ENCODE measurements around the gene GAREM1.
"Not testable (repeated sequence)": the region's sequence is repeated elsewhere in the genome, so short reads cannot be mapped to it uniquely, and the experiment has no call there.

The GAREM1 gene

DNA sequence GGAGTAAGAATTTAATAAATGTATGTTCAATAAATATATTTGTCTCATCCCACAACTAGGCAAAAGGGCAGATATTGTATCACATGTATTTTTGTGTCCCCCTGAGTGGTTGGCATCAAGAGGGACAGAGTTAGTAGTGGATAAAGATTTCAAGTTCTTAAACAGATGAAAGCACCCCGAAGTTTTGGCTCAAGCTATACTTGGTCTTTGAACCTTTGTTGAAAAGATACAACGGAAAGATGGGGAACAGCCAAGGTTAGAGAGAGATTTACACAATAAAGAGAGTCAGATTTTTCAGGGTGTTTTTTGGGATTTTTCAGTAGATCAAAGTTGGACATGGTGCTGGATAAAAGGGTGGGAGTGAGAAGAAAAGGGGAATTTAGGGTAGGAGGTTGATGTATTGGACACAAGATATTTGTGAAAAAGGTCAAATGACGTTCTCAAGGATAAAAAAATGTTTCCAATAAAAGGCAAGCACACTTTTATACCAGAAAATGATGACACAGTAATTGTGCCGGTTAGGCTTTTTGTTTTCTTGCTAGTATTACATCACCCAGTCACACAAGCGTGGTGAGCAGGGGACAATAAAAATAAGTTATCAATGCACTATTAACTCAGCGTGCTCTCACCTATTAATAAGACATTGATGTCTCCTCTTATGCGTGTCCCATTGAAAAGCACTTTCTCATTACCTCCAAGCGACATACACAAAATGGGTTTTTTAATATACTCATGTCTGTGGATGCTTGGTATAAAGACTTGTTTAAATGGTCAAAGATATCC is 221.3 kb downstream of the GAREM1 start:
- DNase-seq: no peak

DNA sequence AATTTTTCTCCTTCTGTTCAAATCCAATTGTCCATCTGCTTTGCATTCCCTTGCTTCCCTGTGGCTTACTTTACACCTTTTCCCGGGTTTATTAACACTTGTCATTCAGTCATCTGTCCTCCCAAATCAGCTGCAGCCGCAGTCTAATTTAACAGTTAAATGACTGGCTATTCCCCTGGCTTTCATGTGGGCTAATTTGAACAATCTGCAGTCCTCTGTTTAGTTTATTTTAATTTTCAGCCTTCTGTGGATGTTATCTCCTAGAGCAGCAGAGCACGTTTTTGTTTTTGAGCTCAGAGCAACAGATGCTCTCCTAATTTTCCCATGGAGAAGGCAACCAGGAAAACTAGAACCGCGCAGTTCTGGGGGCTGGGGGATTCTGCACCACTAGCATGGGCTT is 225.8 kb downstream of the GAREM1 start:
- no peak for DNase-seq

DNA sequence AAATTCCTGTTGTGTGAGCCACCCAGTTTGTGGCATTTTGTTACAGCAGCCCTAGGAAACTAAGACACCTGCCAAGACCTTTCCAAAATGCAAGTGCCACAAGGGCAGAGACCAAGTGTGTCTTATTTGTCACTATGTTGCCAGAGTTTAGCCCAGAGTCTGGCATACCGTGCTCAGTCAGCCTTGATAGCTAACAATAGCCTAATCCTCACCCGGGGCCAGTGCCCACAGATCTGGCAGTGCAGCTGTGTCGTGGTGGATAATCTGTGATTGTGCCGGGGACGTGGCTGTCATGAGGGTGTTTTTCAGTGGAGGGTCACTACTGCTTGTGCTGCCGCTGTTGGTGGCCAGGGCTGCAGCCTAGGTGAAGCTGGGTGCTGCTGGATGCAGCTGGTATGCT is 227.3 kb downstream of the GAREM1 start:
- DNase-seq: no peak

DNA sequence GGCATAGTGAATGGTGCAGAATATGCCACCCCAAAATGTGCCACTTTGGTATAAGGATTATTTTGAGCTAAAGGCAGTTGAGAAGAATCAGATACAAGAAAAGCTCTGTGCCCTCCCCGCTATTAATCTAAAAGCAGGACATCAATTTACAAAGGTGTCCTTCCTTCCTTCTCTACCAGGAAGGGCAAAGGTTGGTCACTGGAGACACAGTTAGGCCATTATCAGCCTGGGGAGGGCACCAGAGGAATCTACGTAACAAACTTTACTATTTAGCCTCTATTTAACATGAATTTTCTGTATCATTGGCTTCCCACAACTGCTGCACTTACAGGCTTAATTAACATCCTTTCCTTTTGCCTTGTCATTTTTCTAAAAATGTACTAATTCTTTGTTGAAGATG is 228.3 kb downstream of the GAREM1 start:
- no peak for DNase-seq

DNA sequence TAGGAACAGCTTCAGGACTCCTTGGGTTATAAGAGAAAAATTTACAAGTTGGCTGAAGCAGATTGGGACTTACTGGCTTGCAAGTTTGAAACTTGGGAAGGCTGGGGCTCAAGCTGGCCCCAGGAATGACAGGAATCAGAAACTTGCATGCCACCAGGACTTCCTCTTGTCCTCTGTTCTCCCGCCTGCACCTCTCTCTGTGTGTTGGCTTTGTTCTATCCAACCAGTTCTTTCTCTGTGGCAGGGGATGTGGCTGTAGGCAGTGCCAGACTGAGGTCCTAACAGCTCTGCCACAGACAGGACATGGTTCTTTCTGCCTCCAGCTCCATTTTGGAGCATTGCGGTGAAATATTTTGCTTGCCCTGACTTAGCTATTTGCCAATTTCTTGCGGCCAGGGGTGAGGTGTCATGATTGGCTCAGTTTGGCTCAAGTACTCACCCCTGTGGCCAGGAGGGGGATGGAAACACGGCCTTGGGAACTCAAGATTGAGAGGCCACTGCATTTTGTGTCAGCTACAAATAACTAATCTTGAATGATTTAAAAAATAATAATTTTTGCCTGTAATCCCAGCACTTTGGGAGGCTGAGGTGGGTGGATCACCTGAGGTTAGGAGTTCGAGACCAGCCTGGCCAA is 231.9 kb downstream of the GAREM1 start:
- no peak for DNase-seq

DNA sequence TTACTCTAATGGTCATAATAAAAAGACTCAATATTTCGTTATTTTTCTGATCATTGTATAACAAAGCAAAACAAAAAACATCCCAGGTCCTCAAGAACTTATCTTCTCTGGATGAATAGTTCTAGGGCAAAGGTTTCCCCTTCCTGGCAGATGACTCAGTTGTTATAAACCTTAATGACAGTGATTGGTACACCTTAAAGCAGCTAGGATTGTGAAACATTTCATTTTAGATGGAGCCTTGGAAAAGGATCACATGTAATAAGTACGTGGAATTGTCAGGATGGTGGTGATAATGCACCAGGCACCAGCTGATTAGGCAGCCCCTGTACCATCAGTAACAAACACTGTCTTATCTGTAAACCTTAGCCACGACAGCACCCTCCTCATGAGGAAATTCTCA is 233.6 kb downstream of the GAREM1 start:
- DNase-seq: no peak

DNA sequence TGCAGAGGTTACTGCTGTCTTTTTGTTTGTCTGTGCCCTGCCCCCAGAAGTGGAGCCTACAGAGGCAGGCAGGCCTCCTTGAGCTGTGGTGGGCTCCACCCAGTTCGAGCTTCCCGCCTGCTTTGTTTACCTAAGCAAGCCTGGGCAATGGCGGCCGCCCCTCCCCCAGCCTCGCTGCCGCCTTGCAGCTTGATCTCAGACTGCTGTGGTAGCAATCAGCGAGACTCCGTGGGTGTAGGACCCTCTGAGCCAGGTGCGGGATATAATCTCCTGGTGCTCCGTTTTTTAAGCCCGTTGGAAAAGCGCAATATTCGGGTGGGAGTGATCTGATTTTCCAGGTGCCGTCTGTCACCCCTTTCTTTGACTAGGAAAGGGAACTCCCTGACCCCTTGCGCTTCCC is 237.3 kb downstream of the GAREM1 start:
- not testable (repeated sequence) for DNase-seq

DNA sequence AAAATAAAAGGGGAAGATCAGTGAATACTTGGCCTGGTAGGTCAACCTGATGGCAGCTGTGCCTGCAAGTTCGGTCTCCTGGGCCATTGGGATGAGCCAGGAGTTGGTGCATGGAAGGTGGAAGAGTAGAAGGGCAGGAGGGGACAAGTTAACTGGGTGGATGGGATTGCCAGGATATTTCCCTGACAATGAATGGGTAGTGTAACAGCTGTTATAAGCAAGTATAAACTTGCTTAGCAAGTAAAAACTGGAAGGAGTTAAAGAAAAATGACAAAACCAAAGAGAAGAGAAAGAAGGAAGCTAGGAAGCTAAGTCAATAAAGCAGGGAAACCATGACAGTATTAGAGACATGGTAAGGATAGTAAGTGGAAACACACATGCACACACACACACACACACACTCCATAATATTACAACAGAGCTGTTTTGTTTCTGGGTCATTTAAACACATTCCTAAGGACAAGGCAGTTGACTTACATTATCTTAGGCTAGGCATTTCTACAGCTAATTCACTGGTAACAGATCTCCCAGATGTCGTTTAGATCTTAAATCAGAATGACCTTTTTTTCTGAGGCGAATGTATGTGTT is 251.2 kb downstream of the GAREM1 start:
- no peak for DNase-seq

DNA sequence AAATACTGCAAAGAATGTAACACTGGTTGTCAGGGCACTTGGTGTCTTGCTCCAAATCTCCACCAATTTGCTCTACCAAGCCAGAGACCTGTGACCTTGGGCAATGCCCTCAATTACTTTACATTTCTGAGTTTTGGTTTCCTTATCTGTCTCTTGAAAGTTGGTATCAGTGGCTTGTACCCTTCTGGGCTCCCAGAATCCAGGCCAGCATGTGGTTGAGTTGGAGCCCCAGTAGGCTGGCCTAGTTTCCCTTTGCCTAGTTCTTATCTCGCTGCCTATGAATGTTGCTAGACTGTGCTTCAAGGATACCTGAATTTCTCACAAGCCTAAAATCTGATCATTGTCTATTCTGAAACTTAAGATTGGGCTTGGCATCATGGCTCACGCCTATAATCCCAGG is 254.3 kb downstream of the GAREM1 start:
- DNase-seq: no peak

DNA sequence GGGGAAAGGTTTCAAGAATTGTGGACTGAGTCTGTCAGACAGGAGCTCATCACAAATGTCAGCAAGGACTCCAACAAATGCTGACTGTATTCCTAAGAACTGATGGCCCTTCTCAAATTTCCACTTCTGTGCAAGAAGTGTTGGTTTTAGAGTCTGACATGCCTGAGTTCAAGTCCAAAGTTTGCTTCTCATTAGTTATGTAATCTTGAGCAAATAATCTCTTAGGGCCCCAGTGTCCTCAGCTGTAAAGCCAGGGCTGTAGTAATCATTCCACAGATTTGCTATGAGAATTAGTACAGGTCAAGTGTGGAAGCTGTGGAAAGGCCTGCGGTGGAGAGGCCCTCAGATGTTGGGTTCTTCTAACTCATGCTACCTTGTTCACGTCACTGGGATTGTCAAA is 257.0 kb downstream of the GAREM1 start:
- DNase-seq: no peak

All from NCI-H2107 (cell line).